Endodermal cell (in vitro differentiated cells): Measurements from ENCODE around the gene RFTN1. TPM values are rescaled to one million over a fixed set of nuclear protein-coding genes. Genes with fewer than 3 reads are reported as not detected.

Experiments used
- DNase-seq: peaks from one replicate; pipeline ENCODE4 v3.0.0-alpha.2; 2017
- H3K27ac ChIP-seq: 2 replicates; pipeline ENCODE4 v1.5.1; 2013; ENCODE audit warnings: mild to moderate bottlenecking, low read depth, low read length, moderate library complexity
- H3K27me3 ChIP-seq: 2 replicates; pipeline ENCODE4 v1.6.1; 2013; ENCODE audit warnings: mild to moderate bottlenecking, low read length, moderate library complexity; ENCODE audit not compliant: insufficient read depth, control insufficient read depth, poor library complexity, severe bottlenecking
- H3K36me3 ChIP-seq: 2 replicates; pipeline ENCODE4 v1.7.0; 2013; ENCODE audit warnings: mild to moderate bottlenecking, low read length, moderate library complexity; ENCODE audit not compliant: control insufficient read depth, insufficient read depth
- H3K4me1 ChIP-seq: one replicate; pipeline ENCODE4 v1.7.0; 2013; ENCODE audit warnings: low read length; ENCODE audit not compliant: control insufficient read depth, insufficient read depth
- H3K4me3 ChIP-seq: 2 replicates; pipeline ENCODE4 v1.5.1; 2013; ENCODE audit warnings: mild to moderate bottlenecking, low read length, moderate library complexity
- H3K9ac ChIP-seq: 2 replicates; pipeline ENCODE4 v1.6.1; 2013; ENCODE audit warnings: mild to moderate bottlenecking, low read length, moderate library complexity; ENCODE audit not compliant: poor library complexity, severe bottlenecking; ENCODE audit errors: extremely low read depth
- H3K9me3 ChIP-seq: 2 replicates; pipeline ENCODE4 v1.6.1; 2013; ENCODE audit warnings: mild to moderate bottlenecking, low read length, moderate library complexity; ENCODE audit not compliant: control insufficient read depth
- H3K27ac Mint-ChIP-seq: 2 replicates; pipeline ENCODE4 v1.8.0; 2020; ENCODE audit warnings: mixed read lengths
- H3K27me3 Mint-ChIP-seq: 2 replicates; pipeline ENCODE4 v1.8.0; 2021; ENCODE audit warnings: mild to moderate bottlenecking, mixed read lengths; ENCODE audit not compliant: insufficient read depth
- H3K36me3 Mint-ChIP-seq: 2 replicates; pipeline ENCODE4 v1.8.0; 2020; ENCODE audit warnings: low read depth, mixed read lengths
- H3K4me1 Mint-ChIP-seq: 2 replicates; pipeline ENCODE4 v1.8.0; 2020; ENCODE audit warnings: mixed read lengths
- H3K4me3 Mint-ChIP-seq: 2 replicates; pipeline ENCODE4 v1.8.0; 2020; ENCODE audit warnings: mild to moderate bottlenecking, moderate library complexity, mixed read lengths
- H3K9me3 Mint-ChIP-seq: 2 replicates; pipeline ENCODE4 v1.8.0; 2020; ENCODE audit warnings: mild to moderate bottlenecking, mixed read lengths
- WGBS, 2 experiments: methylation state at CpG; one replicate each; pipeline versions ENCODE4 v1.1.5 to v1.1.7; 2013; ENCODE audit warnings: missing lambda C conversion rate in 2 of 2, mixed read lengths in 1 of 2; ENCODE audit not compliant: insufficient coverage in 1 of 2, insufficient read length in 1 of 2; 5-methylcytosine and 5-hydroxymethylcytosine counted together
- total RNA-seq, 2 donors: library from RNA; stranded (reverse); fragmentation: NEBNext Ultra II Directional in 1 of 2; extraction: Animal tissue kit (Norgen Biotek cat#: 25700) in 1 of 2; gene quantifications; 2 replicates in 1 of 2; 3 replicates in 1 of 2; pipeline ENCODE4 v1.2.1, GENCODE V29; 2021
- TF ChIP-seq, protein P1 (sequence below): fragments of 200-600 bp; sonication (generic); conservative IDR thresholded peaks from 2 replicates; pipeline ENCODE4 v1.5.0; 2021; ENCODE audit warnings: antibody characterized with exemption, mild to moderate bottlenecking

RFTN1 gene
- total RNA-seq, 2 donors from 2014 or later: 0.80 to 1.1 TPM

- peaks cover 48% of the 10 kb centered on the region for H3K36me3 ChIP-seq
- Mint-ChIP-seq H3K27ac (no peak overlapping the region), H3K9me3 (peaks cover 12% of the 10 kb centered on the region), H3K27me3 (no peaks in the 10 kb centered on the region), H3K4me3 (no peak overlapping the region), H3K4me1 (no peaks in the 10 kb centered on the region), H3K36me3 (peaks cover 56% of the 10 kb centered on the region)
- WGBS, 2 experiments: 94 to 96% methylated on average over 4 to 5 of the region's 5 CpGs
- no peak for DNase-seq
- TF ChIP-seq, protein P1, sequence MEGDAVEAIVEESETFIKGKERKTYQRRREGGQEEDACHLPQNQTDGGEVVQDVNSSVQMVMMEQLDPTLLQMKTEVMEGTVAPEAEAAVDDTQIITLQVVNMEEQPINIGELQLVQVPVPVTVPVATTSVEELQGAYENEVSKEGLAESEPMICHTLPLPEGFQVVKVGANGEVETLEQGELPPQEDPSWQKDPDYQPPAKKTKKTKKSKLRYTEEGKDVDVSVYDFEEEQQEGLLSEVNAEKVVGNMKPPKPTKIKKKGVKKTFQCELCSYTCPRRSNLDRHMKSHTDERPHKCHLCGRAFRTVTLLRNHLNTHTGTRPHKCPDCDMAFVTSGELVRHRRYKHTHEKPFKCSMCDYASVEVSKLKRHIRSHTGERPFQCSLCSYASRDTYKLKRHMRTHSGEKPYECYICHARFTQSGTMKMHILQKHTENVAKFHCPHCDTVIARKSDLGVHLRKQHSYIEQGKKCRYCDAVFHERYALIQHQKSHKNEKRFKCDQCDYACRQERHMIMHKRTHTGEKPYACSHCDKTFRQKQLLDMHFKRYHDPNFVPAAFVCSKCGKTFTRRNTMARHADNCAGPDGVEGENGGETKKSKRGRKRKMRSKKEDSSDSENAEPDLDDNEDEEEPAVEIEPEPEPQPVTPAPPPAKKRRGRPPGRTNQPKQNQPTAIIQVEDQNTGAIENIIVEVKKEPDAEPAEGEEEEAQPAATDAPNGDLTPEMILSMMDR: no peak
- no peak overlapping the region for H3K9ac ChIP-seq
- H3K27me3 ChIP-seq: no peaks in the 10 kb centered on the region
- H3K9me3 ChIP-seq: peaks cover 32% of the 10 kb centered on the region
- H3K27ac ChIP-seq: no peak overlapping the region
- no peak overlapping the region for H3K4me3 ChIP-seq
- H3K4me1 ChIP-seq: no peaks in the 10 kb centered on the region
Measured at GRCh38 chr3:16294844-16295243, 218.7 kb downstream of the RFTN1 start.

DNA sequence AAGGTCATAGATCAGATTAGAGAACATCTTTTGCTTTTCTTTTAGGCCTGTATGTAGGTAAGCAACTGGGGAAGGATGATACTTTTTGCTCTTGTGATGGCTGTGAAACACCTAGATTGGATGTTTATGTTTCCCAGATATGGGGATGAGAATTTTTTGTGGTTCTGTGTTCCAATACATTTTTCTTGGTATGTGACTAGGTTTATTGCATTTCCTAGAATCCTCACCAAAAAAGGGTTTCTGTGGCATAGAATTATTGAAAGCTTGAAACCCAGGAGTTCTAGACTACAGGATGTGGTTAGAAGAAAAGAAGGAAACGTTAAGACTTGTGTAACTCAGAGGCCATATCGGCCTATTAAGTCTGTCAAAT, 222.7 kb downstream of the RFTN1 start:
- DNase-seq: no peak
- Histone ChIP-seq H3K4me1 (no peaks in the 10 kb centered on the region), H3K9me3 (peaks cover 16% of the 10 kb centered on the region), H3K27ac (no peak overlapping the region), H3K36me3 (peaks cover 48% of the 10 kb centered on the region), H3K27me3 (no peaks in the 10 kb centered on the region), H3K9ac (no peak overlapping the region), H3K4me3 (no peak overlapping the region)
- TF ChIP-seq, protein P1: no peak
- H3K4me1 Mint-ChIP-seq: no peaks in the 10 kb centered on the region
- no peaks in the 10 kb centered on the region for H3K27me3 Mint-ChIP-seq
- H3K36me3 Mint-ChIP-seq: peaks cover 45% of the 10 kb centered on the region
- no peak overlapping the region for H3K27ac Mint-ChIP-seq
- no peak overlapping the region for H3K4me3 Mint-ChIP-seq
- WGBS, 2 experiments: 95 to 100% methylated on average over 1 to 2 of the region's 2 CpGs
- H3K9me3 Mint-ChIP-seq: peaks cover 6% of the 10 kb centered on the region

DNA sequence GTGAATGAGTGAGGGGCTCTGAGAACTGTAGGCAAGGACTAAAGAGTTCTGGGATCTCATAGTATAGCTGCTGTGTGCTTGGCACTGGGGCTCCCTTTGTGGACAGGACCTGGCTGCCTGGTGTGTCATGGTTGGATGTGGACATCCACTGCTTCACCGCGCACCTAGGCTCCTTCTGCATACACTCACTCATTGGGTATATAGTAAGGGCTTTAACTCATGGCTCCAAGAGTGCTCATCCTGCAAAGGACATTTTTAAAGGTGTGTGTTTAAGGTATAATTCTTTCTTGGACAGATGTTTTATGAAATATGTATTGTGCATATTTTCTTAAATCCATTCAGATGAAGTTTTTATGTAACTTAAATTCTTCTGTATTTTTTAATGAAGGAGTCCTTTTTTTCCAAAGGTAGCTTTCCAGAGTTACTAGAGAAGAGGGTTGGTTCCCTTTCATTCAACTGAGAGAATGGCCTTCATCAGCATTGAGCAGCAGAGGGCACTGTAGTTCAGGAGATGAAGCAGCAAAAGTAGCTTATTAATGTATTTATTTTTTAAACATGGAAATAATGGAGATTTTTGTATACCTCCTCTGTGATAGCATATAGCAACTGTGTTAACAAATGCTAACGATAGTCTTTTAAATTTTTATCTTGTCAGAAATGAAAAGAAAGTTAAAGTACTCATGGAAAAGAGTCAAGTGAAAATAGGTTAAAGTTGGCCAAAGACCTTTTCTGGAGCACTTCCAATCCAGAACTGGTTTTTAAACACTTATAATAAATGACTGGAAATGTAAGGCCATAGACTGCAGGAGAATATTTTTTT, 223.3 kb downstream of the RFTN1 start:
- Histone ChIP-seq H3K9me3 (peaks cover 16% of the 10 kb centered on the region), H3K9ac (no peak overlapping the region), H3K4me3 (no peak overlapping the region), H3K4me1 (no peaks in the 10 kb centered on the region), H3K36me3 (peaks cover 43% of the 10 kb centered on the region), H3K27me3 (no peaks in the 10 kb centered on the region), H3K27ac (peak overlapping the region; percentile 21)
- H3K27me3 Mint-ChIP-seq: no peaks in the 10 kb centered on the region
- 75 to 89% methylated on average over 3 of the region's 3 CpGs for WGBS, 2 experiments
- peak; percentile 71 for DNase-seq
- peaks cover 39% of the 10 kb centered on the region for H3K36me3 Mint-ChIP-seq
- no peak overlapping the region for H3K27ac Mint-ChIP-seq
- H3K4me3 Mint-ChIP-seq: no peak overlapping the region
- TF ChIP-seq, protein P1: peak; percentile 94
- H3K9me3 Mint-ChIP-seq: peaks cover 6% of the 10 kb centered on the region
- H3K4me1 Mint-ChIP-seq: no peaks in the 10 kb centered on the region
